HG03095 (cell line): ENCODE data around the gene HARS1.
"Not testable (repeated sequence)": the region's sequence is repeated elsewhere in the genome, so short reads cannot be mapped to it uniquely, and the experiment has no call there.

Source experiments
- ATAC-seq: cut with Tn5 transposase; IDR thresholded peaks from one replicate; pipeline ENCODE4 v1.9.1; 2021; ENCODE audit warnings: moderate library complexity; ENCODE audit not compliant: unreplicated experiment

Gene HARS1, protein sequence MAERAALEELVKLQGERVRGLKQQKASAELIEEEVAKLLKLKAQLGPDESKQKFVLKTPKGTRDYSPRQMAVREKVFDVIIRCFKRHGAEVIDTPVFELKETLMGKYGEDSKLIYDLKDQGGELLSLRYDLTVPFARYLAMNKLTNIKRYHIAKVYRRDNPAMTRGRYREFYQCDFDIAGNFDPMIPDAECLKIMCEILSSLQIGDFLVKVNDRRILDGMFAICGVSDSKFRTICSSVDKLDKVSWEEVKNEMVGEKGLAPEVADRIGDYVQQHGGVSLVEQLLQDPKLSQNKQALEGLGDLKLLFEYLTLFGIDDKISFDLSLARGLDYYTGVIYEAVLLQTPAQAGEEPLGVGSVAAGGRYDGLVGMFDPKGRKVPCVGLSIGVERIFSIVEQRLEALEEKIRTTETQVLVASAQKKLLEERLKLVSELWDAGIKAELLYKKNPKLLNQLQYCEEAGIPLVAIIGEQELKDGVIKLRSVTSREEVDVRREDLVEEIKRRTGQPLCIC

DNA sequence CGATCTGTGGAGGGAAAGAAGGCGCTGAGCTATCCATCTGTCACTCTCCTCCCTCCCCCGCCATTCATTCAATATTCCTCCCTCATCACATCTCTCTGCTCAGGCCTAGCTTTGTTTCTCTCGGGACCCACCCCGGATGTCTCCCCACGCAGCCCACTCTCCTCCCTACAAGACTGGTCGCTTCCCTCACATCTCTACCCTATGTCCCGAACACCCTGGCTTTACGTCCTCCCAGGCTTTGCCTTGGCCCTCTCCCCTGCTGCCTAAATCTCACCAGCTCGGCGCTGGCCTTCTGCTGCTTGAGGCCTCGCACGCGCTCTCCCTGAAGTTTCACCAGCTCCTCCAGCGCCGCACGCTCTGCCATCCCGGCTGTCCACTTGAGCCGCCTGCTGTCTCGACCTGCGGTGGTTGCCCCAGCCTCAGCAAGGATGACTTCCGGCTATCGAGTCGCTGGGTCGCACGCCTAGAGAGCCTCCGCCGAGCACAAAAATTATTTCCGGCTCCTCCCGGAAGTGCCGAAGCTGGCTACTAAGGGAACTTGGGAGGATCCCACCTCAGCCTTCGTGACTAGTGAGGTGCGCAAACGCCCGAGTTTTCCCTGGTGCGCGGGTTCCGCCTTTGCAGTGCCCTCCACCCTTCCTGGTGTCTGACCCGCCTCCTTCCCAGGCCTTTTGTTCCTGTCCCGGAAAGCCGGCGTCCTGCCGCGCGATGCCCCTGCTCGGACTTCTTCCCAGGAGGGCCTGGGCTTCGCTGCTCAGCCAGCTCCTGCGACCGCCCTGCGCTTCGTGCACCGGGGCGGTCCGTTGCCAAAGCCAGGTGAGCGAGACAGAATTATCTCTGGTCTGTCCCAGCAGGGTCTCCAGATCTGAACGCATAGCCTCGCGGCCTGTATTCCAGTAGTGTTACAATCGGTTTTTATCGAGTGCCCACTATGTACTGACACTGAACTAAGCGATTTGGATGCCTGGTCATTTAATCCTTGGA, at the start of gene HARS1, which contains the start of gene HARS2:
Gene HARS1 (minus strand): TSS at position 430 of the 984 bp plus-strand sequence. CDS start 66 bp downstream, at position 364.
Gene HARS2 (plus strand): TSS at position 515 of the 984 bp plus-strand sequence. CDS start 194 bp downstream, at position 709.
- peak; percentile 96 for ATAC-seq

DNA sequence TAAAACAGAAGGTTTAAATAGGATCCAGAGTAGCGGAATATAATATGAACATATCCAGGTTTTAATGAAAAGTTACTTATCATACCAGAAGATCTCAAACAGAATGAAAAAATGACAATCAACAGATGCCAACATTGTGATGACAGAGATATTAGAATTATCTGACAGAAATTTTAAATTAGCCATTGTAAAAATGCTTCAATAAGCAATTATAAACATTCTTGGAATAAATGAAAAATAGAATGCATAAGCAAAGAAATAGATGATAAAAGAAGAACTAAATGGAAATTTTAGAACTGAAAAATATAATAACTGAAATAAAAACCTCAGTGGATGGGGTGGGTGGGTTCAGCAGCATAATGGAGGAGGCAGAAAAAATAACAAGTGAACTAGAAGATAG, 46.3 kb upstream of the HARS1 start:
- ATAC-seq: no peak

DNA sequence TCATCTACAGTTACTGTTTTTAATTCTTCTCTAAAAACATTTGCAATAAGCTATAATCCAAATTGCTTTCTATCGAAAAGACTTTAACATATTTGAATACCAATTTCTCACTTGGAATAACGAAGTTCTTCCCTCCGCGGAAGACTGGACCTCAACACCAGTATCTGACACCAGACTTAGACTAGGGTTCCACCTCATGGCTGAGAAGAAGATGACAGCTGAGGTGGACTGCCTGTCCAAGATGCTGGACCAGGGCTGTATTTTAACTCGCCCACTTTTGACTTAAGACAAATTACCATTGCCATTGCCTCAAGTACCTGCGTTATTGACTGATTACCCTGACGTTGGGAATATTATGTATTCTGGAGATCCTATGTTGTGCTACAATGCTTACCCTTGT, 43.2 kb upstream of the HARS1 start:
- ATAC-seq: no peak

DNA sequence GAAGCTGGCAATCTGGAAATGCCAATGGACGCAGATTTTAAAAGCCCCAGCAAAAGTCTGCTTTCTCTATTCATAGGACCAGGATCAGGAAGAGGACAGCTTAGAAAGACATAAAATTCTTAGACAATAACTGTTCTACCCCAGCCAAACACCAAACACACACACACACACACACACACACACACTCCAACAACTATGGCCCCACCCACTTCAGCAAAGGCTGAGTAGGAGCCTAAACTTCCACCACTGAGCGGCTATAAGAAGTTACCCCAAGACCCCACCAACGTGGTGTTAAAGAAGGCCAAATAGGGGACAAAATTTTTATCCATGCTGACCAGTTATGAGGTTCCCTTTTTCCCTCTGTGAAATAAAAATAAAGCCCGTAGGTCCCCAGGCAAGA, 41.9 kb upstream of the HARS1 start:
- ATAC-seq: no peak

DNA sequence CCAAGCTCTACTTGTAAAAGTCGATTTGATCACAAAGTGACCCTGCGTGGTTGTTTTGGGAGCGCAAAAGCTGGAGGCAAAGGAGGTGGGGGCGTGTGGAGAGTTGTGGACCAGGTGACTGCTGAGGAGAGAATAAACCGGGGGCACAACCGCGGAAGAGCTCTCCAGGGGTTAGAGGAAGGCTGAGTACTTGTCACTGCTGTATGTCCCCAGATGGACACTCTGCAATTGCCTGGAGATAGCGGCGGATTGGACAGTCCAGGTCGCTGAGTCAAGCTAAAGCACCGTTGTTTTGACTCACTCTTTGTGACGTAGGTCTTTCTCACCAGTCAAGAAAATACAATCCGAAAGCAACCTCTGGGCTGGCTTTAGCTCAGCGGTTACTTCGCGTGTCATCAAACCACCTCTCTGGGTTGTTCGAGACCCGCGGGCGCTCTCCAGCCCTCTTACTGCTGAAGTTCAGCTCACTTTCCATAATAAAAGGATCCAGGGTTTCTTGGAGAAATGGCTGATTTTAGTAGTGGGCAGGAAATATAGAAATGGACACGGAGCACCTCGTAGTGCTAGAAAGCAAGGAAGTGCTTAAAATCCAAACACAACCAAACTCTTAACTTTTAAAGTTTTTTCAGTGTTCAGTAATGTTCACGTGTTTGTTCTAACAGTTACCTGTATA, 34.8 kb upstream of the HARS1 start:
- peak; percentile 90 for ATAC-seq

DNA sequence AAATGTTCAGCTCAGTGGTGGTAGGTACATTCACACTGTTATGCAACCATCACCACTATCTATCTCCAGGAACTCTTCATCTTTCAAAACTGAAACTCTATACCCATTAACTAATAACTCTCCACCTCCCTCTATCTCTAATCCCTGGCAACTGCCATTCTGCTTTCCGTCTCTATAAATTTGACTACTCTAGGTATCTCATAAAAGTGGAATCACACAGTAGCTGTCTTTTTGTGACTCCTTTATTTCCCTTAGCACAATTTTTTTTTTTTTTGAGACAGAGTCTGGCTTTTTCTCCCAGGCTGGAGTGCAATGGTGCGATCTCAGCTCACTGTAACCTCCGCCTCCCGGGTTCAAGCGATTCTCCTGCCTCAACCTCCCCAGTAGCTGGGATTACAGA, 30.2 kb upstream of the HARS1 start:
- not testable (repeated sequence) for ATAC-seq

- not testable (repeated sequence) for ATAC-seq
Observed at GRCh38 chr5:140720738-140721137, 29.6 kb upstream of the HARS1 start.

DNA sequence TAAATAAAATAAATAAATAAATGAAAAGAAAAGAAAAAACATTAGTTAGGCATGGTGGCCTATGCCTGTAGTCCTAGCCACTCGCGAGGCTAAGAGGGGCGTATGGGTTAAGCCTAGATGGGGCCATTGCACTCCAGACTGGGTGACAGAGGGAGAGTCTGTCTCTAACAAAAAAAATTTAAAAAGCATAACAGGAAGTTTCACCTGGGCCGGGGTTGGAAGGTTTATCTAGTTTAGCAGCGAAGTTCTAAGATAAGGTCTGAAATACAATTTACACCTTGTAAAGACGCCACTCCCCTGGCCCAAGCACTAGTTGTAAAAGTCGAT, 27.1 kb upstream of the HARS1 start:
- no peak for ATAC-seq

GRCh38 chr5:140716238-140716637, 25.1 kb upstream of the HARS1 start:
- ATAC-seq: not testable (repeated sequence)

DNA sequence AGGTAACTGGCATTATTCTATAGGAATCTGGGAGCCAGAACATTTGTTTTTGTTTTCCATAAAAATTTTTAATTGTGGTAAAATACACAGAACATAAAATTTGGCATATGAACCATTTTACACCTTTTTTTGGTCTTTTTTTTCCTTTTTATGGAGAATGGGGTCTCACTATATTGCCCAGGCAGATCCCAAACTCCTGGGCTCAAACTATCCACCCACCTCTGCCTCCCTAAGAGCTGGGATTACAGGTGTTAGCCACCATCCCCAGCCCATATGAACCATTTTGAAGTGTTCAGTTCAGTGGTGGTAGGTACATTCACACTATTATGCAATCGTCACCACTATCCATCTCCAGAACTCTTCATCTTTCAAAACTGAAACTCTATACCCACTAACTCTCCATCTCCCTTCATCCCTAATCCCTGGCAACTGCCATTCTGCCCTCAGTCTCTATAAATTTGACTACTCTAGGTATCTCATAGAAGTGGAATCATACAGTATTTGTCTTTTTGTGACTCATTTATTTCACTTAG, 22.5 kb upstream of the HARS1 start:
- no peak for ATAC-seq

- ATAC-seq: no peak
Observed at GRCh38 chr5:140711794-140712193, 20.6 kb upstream of the HARS1 start.

DNA sequence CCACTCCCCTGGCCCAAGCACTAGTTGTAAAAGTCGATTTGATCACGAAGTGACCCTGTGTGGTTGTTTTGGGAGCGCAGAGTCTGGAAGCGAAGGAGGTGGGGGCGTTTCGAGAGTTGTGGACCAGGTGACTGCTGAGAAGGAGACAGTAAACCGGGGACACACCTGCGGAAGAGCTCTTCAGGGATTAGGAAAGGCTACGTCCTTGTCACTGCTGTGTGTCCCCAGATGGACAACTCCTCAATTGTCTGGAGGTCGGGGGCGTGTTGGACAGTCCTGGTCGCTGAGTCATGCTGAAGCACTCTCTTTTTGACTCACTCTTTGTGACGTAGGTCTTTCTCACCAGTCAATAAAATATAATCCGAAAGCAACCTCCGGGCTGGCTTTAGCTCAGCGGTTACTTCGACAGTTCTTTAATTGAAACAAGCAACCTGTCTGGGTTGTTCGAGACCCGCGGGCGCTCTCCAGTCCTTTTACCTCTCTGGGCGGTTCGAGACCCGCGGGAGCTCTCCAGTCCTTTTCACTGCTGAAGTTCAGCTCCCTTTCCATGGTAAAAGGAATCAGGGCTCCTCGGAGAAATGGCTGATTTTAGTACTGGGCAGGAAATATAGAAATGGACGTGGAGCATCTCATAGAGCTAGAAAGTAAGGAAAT, 19.9 kb upstream of the HARS1 start:
- peak; percentile 84 for ATAC-seq

GRCh38 chr5:140708787-140709186, 17.6 kb upstream of the HARS1 start:
- ATAC-seq: not testable (repeated sequence)

- ATAC-seq: no peak
Observed at GRCh38 chr5:140707812-140708211, 16.6 kb upstream of the HARS1 start.

- ATAC-seq: peak; percentile 94
Observed at GRCh38 chr5:140700177-140701144, 9.3 kb upstream of the HARS1 start, which contains the start of gene ZMAT2. ZMAT2 (plus strand) TSS chr5:140700447; CDS start chr5:140700461, 14 bp downstream.

GRCh38 chr5:140696891-140697492, 5.8 kb upstream of the HARS1 start:
- ATAC-seq: no peak

DNA sequence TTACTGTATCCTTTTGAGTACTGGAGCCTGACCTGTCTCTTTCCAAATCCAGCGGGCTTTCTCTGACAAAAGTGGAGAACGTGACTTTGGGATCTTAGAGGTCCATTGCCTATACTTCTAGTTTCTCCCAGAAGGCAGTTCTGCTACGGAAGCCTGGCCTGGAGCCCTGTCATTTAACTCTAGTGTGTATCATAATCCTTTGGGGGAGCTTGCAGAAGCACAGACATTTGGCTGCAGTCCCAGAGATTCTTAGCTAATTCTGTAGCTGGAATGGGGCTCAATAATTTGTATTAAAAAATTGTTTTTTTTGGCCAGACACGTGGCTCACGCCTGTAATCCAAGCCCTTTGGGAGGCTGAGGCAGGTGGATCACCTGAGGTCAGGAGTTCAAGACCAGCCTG, 3.1 kb upstream of the HARS1 start:
- ATAC-seq: no peak

- ATAC-seq: no peak
Observed at GRCh38 chr5:140690376-140690932, 716 bp downstream of the HARS1 start.
